Nucleus accumbens (tissue), 56 donors: ENCODE data around the gene F7.
A peak's percentile ranks its signal among the peaks of the same experiment; 100 is the strongest.
"Not testable (repeated sequence)": the region's sequence is repeated elsewhere in the genome, so short reads cannot be mapped to it uniquely, and the experiment has no call there.

Experiments
- DNase-seq, 56 donors: peaks; one replicate each; lab custom pipeline; 2025; lab: John Stamatoyannopoulos, UW

Gene F7

GRCh38 chr13:113069861-113070805 is 35.5 kb upstream of the F7 start:
- DNase-seq: peak in 1 of 56 donors; percentile 22

- no peak for DNase-seq
Observed at GRCh38 chr13:113070855-113071254, 34.7 kb upstream of the F7 start.

GRCh38 chr13:113072376-113072775 is 33.2 kb upstream of the F7 start:
- DNase-seq: no peak

GRCh38 chr13:113073942-113074341 is 31.6 kb upstream of the F7 start:
- DNase-seq: peak in 6 of 56 donors; percentile 20 to 40 (median 29)

- DNase-seq: no peak
Observed at GRCh38 chr13:113074401-113074800, 31.2 kb upstream of the F7 start.

GRCh38 chr13:113074876-113075275 is 30.7 kb upstream of the F7 start:
- no peak for DNase-seq

- no peak for DNase-seq
Observed at GRCh38 chr13:113075711-113076110, 29.9 kb upstream of the F7 start.

- no peak for DNase-seq
Observed at GRCh38 chr13:113076681-113077401, 28.8 kb upstream of the F7 start.

GRCh38 chr13:113077566-113077952 is 28.0 kb upstream of the F7 start:
- DNase-seq: no peak

GRCh38 chr13:113077953-113078901 is 27.4 kb upstream of the F7 start:
- no peak for DNase-seq

GRCh38 chr13:113078902-113079780 is 26.4 kb upstream of the F7 start:
- peak in 41 of 56 donors; percentile 13 to 83 (median 54) for DNase-seq

- DNase-seq: not testable (repeated sequence)
Observed at GRCh38 chr13:113079781-113080080, 25.9 kb upstream of the F7 start.

- no peak for DNase-seq
Observed at GRCh38 chr13:113080361-113080831, 25.2 kb upstream of the F7 start.

GRCh38 chr13:113080901-113081521 is 24.6 kb upstream of the F7 start:
- no peak for DNase-seq

GRCh38 chr13:113082198-113083021 is 23.2 kb upstream of the F7 start:
- no peak for DNase-seq

- DNase-seq: no peak
Observed at GRCh38 chr13:113083022-113083373, 22.6 kb upstream of the F7 start.

GRCh38 chr13:113083402-113084061 is 22.1 kb upstream of the F7 start:
- DNase-seq: peak in 45 of 56 donors; percentile 18 to 92 (median 59)
